Measurements from ENCODE around the gene MEGF6. TPM values are rescaled to one million over a fixed set of nuclear protein-coding genes. Genes with fewer than 3 reads are reported as not detected.

The MEGF6 gene
- total and polyA plus RNA-seq, 2 of the 8 experiments (the other 6 are each of a cell fraction or from before 2014, with no cell fraction given): 4.1 to 14.8 TPM

- TF ChIP-seq KDM5A (IDR thresholded peaks at IDR 0.05; ENCODE audit: low read length): no peak
Measured at GRCh38 chr1:3461934-3462275, 149.4 kb downstream of the MEGF6 start (continued).

All from H1 (cell line).